ENCODE measurements around the gene PTPRN2.
"Not testable (repeated sequence)": the region's sequence is repeated elsewhere in the genome, so short reads cannot be mapped to it uniquely, and the experiment has no call there.

The PTPRN2 gene

DNA sequence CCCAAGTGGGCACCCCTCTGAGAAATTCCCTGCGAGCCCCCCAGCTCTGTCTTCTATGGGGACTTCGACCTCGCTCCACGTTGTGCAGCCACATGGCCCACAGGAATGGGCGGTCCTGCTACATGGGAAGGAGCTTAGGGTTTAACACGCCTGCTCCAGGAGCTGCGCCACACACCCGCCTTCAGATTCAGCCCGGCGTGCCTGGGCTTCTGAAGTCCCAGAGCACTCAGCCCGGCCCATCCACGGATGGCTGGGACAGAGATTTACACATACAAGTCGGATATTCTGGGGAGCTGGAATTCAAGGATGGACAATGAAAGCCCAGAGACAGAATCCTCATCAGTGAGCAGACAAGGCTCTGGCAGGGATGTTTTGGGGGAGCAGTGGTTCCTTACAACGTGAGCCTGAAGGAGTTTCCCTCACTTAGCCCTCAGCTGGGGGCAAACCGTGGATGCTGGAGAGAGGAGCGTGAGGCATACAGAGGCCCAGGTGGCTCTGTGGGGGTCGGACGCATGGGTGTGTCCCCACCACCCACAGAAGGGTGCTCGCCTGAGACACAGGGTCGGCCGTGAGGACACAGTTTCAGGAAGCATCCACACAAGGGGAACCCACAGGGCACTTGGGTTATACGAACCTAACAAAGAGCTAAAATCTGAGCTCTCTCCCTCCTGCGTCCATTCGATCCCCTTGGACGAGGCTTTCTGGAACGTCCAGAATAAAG is 877.9 kb downstream of the PTPRN2 start:
- DNase-seq (ENCODE audit: low read depth), result no peak

DNA sequence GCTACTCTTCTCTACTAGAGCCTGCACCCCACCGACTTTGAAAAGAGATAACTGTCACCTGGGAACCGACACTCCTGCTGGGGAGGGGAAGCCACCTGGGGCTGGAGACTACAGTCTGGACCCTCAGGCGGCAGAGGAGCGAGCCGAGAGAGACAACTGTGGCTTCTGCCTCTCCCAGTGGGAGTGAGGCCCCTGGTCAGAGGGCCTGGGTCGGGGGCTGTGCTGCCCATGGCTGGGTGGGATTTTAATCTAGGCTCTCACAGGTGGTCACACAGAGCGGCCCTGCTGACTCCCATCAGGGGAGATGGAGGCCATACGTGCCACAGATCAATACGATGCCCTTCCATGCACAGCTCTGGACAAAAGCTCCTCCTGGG is 878.7 kb downstream of the PTPRN2 start:
- DNase-seq (ENCODE audit: low read depth), result no peak

DNA sequence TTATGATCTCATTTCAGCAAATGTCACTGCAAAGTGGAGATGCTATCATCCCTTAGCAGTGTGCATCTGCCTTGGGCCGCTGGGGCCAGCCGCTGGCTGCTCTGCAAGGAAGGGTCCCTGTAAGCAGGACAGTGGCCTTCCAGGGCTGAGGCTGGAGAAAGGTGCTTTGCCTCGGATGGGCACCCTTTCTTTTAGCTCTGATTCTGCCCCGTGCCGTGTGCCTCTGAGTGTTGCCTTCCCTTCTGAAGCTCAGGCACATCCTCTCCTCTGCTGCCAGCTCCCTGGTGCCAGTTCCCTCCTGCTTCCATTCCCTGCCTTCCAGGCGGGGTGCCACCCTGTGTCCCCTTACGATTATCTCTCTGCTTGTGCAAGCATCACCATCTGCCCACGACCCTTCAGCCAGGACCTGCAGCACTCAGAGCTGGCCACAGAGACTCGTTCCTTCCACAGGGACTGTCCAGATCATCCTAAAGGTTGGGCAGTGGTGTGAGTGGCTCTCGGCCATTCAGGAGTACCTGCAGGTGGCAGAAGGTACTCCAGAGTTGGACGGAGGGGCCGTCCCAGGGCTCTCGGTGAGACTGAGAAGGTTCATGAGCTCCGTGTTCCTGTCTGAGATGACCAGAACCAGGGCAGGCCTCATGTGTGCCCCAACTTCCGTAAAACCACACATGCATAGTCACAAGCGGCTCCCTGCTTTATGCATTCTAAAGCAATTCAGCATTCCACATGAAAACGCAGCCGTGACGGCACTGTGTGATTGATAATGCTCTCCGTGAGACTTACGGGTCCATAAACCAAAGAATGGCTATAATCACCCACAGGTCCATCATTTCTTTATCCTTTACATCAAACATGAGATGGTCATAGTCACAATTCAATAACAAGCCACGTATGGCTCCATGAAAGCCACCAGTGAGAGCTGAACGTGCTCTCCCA is 879.4 kb downstream of the PTPRN2 start:
- DNase-seq (ENCODE audit: low read depth), result no peak

DNA sequence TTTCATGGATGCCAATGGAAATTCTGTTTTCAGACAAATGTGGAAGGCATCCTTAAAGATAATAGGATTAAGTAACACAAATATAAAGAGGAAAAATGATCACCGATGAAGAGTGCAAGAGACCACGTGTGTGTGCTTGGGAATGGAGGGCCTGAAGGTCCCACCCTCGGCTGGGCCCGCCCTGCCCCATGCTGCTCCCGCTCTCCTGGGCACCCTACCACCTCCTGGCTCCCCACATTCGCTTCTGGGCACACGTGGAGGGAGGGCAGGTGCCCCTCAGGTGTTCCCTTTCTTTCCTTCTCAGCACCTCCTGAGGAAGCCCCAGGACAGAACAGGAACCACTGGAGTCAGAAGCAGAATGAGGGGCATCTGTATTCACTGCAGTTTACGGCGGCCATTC is 883.3 kb downstream of the PTPRN2 start:
- DNase-seq (ENCODE audit: low read depth), result no peak

DNA sequence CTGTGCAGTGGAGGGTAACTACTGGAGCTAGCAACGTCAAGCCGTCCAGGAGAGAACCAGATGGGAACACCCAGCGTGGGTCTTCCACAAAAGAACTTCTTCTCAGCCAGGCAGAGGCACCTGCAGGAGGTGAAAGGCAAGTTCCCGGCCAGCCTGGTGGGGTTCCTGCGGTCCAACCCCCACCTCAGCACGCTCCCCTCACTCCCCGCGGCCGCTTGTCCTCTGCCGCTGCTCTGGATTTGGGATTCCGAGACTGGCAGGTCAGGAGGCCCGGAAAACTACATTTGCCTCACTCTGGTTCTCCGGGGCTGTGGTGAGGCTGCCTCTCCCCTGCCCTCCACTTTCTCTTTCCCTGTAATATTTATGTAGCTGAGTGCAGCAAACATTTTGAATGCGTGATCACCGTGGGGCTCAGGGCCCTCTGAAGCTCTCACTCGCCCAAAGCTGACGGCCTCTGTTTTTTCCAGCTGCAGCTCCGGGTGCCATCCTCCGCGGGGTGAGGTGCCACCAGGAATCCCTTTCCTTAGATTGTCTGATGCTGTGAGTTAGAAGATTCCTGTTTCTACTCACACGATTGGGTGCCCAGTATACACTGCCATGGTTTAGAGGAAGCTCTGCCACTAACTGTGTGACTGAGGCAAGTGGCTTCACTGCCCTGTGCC is 884.0 kb downstream of the PTPRN2 start:
- DNase-seq (ENCODE audit: low read depth), result no peak

DNA sequence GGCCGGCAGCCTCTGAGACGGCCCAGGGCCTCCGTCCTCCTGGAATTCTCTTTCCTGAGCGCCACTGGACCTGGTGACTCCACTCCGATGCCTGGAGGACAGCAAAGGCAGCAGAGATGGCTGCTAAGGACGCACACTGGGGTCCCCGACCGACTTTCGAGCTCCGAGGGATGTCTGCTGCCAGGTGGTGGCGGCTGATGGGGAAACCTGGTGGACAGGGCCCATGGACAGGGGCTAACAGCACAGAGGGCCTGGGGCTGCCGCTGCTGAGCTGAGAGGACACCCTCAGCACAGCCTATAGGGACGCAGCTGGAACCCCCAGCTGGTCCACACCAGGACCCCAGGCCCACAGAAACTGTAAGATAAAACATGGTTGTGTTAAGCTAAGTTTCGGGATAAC is 884.5 kb downstream of the PTPRN2 start:
- no peak for DNase-seq (ENCODE audit: low read depth)

DNA sequence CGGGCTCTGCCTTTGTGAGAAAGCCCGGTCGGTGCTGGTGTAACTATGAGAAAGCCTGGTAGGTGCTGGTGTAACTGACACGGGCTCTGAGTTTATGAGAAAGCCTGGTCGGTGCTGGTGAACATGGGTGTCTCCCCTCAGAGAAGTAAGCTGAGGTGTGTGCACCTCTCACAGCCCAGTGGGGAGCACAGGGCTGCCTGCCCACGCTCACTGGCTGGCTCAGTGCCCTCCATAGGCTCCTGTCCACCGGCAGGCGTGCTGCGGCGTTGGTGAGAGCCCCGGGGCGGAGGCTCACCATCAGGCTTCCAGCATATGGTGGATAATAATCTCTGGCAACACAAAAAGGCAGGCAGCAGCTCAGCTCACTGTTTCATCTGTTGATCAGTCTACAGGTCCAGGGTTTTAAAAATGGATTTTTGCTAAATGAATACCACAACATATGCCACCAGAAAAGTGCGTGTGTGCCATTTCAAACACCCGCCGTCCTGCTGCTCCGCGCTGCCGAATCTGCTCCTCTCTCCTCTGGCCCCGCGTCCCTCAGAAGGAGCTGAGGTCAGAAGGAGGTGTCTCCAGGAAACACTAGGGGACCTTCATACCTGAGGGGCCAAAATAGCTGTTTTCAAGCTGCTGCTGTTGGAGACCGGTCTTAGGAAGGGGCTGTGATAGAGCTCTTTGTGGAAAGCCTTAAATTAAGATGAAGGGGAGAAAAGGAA is 885.2 kb downstream of the PTPRN2 start:
- DNase-seq (ENCODE audit: low read depth), result no peak

DNA sequence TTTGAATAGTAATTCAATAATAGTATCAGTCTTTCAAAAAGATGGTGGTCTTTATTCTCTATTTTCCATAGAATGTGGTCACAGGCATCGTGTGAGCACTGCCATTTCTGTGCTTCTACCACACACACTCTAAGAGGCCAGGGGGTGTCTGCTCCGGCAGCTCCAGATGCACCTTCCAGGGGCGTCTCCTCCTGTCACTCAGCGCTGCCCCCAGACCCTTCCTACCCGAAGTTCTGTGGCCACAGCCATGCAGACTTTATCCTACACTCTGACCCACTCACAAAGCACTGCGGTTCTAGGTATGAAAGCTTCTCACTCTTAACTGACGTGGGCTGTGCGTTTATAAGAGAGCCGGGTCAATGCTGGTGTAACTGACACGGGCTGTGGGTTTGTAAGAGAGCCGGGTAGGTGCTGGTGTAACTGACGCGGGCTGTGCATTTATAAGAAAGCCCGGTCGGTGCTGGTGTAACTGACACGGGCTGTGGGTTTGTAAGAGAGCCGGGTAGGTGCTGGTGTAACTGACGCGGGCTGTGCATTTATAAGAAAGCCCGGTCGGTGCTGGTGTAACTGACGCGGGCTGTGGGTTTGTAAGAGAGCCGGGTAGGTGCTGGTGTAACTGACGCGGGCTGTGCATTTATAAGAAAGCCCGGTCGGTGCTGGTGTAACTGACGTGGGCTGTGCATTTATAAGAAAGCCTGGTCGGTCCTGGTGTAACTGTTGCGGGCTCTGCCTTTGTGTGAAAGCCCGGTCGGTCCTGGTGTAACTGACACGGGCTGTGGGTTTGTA is 886.0 kb downstream of the PTPRN2 start:
- not testable (repeated sequence) for DNase-seq (ENCODE audit: low read depth)

DNA sequence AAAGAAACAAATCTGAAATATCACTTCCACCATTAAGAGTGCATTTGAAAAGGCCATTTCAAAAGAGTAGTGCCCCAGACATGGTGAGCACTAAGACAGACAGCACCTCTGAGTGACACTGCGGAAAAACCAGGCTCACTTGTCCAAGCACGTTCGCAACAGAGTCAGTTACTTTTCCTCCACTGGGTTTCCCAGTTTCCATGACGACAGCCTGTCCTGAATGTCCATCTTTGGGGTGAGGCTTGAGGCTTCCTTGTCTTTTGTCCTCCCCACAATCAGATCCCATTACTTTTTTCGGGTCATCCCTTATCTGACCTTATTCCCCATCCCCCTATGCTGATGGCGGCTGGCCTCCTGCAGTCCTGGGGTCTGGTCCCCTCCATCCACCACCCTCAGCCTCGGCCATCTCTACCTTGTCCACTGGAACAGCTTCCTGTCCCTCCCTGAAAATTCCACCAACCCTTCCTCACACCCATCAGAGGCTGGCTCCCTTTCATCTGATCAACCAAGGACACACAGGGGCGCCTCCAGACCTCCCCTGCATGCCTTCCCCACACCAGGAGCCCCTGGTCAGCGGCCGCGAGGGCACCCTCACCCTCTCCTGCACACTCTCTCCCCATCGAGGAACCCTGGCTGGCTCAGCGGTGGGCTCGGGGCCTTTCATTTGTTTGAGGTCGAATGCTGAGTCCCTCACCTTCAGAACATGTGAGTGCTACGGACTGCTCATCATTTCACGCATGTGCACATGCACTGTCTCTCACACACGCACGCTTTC is 887.2 kb downstream of the PTPRN2 start:
- DNase-seq (ENCODE audit: low read depth), result no peak

DNA sequence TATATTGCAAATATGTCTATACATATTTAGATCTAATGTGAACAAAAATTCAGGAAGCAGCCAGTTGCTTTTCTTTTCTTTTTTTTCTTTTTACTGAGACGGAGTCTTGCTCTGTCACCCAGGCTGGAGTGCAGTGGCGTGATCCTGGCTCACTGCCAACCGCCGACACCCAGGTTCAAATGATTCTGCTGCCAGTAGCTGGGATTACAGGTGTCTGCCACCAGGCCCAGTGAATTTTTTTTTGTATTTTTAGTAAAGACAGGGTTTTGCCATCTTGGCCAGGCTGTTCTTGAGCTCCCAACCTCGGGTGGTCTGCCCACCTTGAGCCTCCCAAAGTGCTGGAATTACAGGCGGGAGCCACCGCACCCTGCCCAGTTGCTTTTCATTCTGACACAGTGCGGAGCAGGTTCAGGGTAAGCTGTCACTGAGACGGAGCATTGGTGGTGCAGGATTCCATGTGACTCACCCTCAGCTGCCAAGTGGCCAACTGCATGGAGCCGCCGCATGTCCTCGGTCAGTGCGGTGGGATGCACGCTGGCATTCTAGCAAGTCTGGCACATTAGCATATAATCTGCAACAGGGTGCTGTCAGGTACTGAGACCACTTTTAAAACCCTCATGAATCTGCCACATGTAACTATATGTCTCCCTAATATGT is 888.1 kb downstream of the PTPRN2 start:
- DNase-seq (ENCODE audit: low read depth), result no peak

DNA sequence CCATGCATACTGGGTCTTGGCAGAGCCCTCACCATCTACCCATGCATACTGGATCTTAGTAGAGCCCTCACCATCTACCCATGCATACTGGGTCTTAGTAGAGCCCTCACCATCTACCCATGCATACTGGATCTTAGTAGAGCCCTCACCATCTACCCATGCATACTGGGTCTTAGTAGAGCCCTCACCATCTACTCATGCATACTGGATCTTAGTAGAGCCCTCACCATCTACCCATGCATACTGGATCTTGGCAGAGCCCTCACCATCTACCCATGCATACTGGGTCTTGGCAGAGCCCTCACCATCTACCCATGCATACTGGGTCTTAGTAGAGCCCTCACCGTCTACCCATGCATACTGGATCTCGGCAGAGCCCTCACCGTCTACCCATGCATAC is 890.3 kb downstream of the PTPRN2 start:
- DNase-seq (ENCODE audit: low read depth), result not testable (repeated sequence)

DNA sequence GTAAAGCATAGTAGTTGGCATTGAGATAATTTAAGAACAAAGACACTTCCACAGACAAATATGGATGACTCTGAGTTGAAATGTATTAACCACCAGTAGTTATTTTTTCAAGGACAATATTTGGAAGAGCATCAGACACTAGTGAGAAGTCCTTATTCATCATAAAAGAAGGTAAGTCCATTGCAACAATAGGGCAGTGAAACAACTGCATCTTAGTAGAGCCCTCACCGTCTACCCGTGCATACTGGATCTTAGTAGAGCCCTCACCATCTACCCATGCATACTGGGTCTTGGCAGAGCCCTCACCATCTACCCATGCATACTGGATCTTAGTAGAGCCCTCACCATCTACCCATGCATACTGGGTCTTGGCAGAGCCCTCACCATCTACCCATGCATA is 892.0 kb downstream of the PTPRN2 start:
- DNase-seq (ENCODE audit: low read depth), result not testable (repeated sequence)

DNA sequence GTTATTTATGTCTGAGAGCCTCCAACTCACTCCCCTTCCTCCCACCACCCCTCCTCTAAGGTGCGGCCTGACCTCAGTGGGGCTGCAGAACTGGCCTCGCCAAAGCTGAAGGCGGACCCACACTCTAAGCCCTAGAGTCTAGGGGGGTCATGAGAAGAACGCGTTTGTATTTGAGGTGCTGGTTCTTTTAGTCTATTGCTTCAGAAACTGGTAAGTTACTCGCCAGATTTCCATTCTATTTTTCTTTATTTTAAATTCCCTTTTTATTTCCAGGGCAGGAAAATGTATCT is 893.3 kb downstream of the PTPRN2 start:
- DNase-seq (ENCODE audit: low read depth), result no peak

DNA sequence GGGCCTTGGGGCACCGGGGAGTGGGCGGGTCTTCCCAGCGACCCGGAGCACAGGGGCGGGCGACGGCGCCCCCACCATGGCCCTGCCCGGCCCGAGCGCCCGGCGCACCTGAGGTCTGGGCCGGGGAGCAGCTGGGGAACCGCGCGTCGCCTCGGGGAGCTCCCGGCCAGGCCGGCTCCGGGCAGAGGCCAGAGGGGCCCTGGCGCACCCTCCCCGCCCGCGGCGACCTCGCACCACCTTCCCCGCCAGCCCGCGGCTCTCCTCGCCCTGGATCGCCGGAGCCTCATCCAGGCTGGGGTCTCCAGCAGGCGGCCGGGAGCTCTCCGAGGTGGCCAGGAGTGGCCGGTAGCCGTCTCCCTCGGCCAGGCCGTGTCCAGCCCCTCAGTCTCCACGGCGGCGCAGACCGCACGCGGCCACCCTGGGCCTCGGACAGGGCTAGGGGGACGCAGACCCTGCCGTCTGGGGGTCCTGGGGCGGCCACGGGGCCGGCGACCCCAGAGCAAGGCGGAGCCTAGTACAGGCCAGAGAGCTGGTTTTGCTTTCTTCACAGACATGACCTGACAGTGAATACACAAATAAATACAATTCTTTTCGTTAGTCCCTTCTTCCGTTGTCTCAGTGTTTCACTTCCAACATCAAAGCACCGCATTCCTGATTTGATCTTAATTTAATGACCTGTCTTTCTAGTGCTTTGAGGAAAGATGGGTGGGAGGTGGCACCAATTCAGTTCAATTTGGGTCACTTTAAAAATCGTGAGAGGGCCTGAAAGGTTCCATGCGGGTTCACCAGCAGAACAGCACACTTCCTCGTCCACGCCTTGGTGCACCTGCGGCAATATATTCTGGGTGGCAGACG is 893.9 kb downstream of the PTPRN2 start:
- no peak for DNase-seq (ENCODE audit: low read depth)

DNA sequence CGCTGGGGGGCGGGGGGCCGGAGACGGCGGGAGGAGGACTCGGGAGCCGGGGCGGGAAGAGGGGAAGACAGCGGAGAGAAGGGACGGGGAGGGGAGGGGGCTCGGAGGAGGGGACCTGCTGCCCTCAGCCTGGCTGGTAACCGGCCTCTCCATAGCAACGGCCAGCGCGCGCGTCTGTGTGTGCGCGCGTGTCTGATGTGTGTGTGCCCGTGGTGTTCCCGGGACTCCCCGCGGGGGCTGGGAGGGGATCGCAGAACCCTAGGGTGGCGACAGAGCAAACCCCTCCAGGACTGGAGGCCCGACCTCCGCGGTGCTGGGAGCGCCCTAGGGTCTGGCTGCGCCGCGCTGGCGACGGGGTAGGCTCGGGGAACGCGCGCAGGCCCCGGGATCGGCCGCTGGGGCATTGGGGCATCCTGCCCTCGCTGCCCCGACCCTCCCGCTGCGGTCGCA is 894.5 kb downstream of the PTPRN2 start:
- no peak for DNase-seq (ENCODE audit: low read depth)

DNA sequence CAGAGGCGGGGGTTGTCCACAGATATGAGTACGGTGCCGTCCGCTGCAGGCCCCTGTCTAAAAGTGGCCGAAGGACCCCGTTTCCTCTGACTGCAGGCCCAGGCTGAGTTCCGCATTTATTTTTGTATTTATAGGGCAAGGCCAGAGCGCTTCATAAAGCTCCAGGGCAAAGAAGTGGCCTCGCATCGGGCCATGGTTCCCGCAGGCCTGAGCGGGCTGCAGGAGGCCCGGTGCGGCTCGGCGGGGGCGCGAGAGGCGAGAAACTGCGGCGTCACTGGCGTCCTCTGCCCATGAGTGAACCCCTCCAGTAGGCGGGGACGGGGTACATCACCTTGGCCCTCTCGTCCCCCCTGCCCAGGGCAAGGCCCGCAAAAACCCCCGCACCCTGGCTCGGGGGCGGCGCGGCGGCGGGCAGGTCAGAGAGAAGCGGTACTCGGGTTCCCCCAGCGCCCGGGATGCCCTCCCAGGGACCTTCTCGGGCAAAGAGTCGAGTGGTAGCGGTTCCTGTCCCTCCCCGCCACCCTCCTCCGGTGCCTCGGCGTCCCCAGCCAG is 895.1 kb downstream of the PTPRN2 start:
- DNase-seq (ENCODE audit: low read depth), result no peak

DNA sequence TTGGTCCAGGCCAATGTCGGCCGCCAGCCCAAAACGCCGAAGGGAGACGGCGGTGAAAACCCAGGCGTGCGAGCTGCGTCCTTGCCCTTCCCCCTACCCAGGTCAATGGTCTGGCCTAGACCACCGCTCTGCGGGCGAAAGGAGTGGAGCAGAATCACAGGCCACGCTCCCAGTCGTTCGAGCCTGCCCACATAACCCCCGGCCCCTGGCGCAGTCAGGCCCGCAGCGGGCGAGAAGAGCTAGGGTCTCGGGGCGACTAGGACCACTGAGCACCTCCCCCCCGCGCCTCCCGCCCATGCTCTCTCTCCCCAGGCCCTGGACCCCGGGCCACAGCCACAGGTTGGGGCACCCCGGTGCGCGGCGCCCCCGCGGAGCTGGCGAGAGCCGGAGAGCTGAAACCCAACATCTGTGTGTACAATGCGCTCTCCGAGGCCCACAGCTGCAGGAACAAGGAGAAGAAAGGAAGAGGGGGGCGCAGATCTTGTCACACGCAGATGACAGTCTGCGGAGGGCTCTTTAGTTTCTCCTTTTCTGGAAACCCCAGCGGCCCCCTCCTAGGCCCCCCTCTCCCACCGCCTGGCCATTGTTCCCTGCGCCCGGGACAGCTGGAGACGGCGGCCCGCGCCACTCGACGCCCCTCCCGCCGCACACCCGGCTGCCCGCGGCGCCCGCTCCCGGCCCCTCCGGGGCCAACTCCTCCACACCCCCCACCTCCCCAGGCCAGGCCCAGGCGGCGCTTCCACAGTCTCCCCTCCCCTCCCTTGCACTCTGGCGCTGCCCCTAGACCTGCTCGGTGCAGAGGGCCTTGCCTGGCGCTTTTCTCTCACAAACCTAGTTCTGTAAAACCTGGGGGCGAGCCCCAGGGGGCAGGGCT is 895.8 kb downstream of the PTPRN2 start:
- no peak for DNase-seq (ENCODE audit: low read depth)
